Measurements from ENCODE around the gene SNX30.

The SNX30 gene

GRCh38 chr9:112900488-112900887 is 149.9 kb downstream of the SNX30 start:
- Histone ChIP-seq H2AFZ (ENCODE audit: low read length, unreplicated experiment) (no peak overlapping the region), H3K27ac (ENCODE audit: low read depth, low read length) (no peak overlapping the region), H3K79me2 (ENCODE audit: control insufficient read depth, insufficient read depth, low read length, unreplicated experiment) (no peaks in the 10 kb centered on the region), H3K36me3 (ENCODE audit: insufficient read depth, low read length) (no peaks in the 10 kb centered on the region), H3K4me3 (ENCODE audit: low read depth, low read length) (no peak overlapping the region), H3K4me1 (ENCODE audit: control insufficient read depth, insufficient read depth, low read length, unreplicated experiment) (no peaks in the 10 kb centered on the region), H3K27me3 (ENCODE audit: insufficient read depth, low read length) (no peaks in the 10 kb centered on the region)

- H3K4me1 ChIP-seq (ENCODE audit: control insufficient read depth, insufficient read depth, low read length, unreplicated experiment): no peaks in the 10 kb centered on the region
- H3K27me3 ChIP-seq (ENCODE audit: insufficient read depth, low read length): no peaks in the 10 kb centered on the region
- H3K27ac ChIP-seq (ENCODE audit: low read depth, low read length): no peak overlapping the region
- no peaks in the 10 kb centered on the region for H3K79me2 ChIP-seq (ENCODE audit: control insufficient read depth, insufficient read depth, low read length, unreplicated experiment)
- H3K36me3 ChIP-seq (ENCODE audit: insufficient read depth, low read length): no peaks in the 10 kb centered on the region
- H3K4me3 ChIP-seq (ENCODE audit: low read depth, low read length): no peak overlapping the region
- H2AFZ ChIP-seq (ENCODE audit: low read length, unreplicated experiment): no peak overlapping the region
These were observed 150.3 kb downstream of the SNX30 start for GRCh38 chr9:112900901-112901300.

- Histone ChIP-seq H3K27me3 (ENCODE audit: insufficient read depth, low read length) (peaks cover 29% of the 10 kb centered on the region), H3K79me2 (ENCODE audit: control insufficient read depth, insufficient read depth, low read length, unreplicated experiment) (no peaks in the 10 kb centered on the region), H3K27ac (ENCODE audit: low read depth, low read length) (no peak overlapping the region), H2AFZ (ENCODE audit: low read length, unreplicated experiment) (no peak overlapping the region), H3K36me3 (ENCODE audit: insufficient read depth, low read length) (no peaks in the 10 kb centered on the region), H3K4me1 (ENCODE audit: control insufficient read depth, insufficient read depth, low read length, unreplicated experiment) (no peaks in the 10 kb centered on the region), H3K4me3 (ENCODE audit: low read depth, low read length) (no peak overlapping the region)
These were observed 154.5 kb downstream of the SNX30 start for GRCh38 chr9:112905084-112905483.

- peaks cover 92% of the 10 kb centered on the region for H3K27me3 ChIP-seq (ENCODE audit: insufficient read depth, low read length)
- no peak overlapping the region for H2AFZ ChIP-seq (ENCODE audit: low read length, unreplicated experiment)
- no peaks in the 10 kb centered on the region for H3K36me3 ChIP-seq (ENCODE audit: insufficient read depth, low read length)
- no peak overlapping the region for H3K27ac ChIP-seq (ENCODE audit: low read depth, low read length)
- no peaks in the 10 kb centered on the region for H3K79me2 ChIP-seq (ENCODE audit: control insufficient read depth, insufficient read depth, low read length, unreplicated experiment)
- H3K4me3 ChIP-seq (ENCODE audit: low read depth, low read length): no peak overlapping the region
- no peaks in the 10 kb centered on the region for H3K4me1 ChIP-seq (ENCODE audit: control insufficient read depth, insufficient read depth, low read length, unreplicated experiment)
These were observed 161.2 kb downstream of the SNX30 start for GRCh38 chr9:112911736-112912135.

- H3K27ac ChIP-seq (ENCODE audit: low read depth, low read length): no peak overlapping the region
- H3K27me3 ChIP-seq (ENCODE audit: insufficient read depth, low read length): peaks cover 97% of the 10 kb centered on the region
- no peak overlapping the region for H3K4me3 ChIP-seq (ENCODE audit: low read depth, low read length)
- no peaks in the 10 kb centered on the region for H3K79me2 ChIP-seq (ENCODE audit: control insufficient read depth, insufficient read depth, low read length, unreplicated experiment)
- H3K36me3 ChIP-seq (ENCODE audit: insufficient read depth, low read length): no peaks in the 10 kb centered on the region
- no peak overlapping the region for H2AFZ ChIP-seq (ENCODE audit: low read length, unreplicated experiment)
- no peaks in the 10 kb centered on the region for H3K4me1 ChIP-seq (ENCODE audit: control insufficient read depth, insufficient read depth, low read length, unreplicated experiment)
These were observed 162.1 kb downstream of the SNX30 start for GRCh38 chr9:112912636-112913035.

GRCh38 chr9:112913326-112913725 is 162.8 kb downstream of the SNX30 start:
- no peak overlapping the region for H2AFZ ChIP-seq (ENCODE audit: low read length, unreplicated experiment)
- H3K27me3 ChIP-seq (ENCODE audit: insufficient read depth, low read length): peaks cover 97% of the 10 kb centered on the region
- no peaks in the 10 kb centered on the region for H3K36me3 ChIP-seq (ENCODE audit: insufficient read depth, low read length)
- H3K4me1 ChIP-seq (ENCODE audit: control insufficient read depth, insufficient read depth, low read length, unreplicated experiment): no peaks in the 10 kb centered on the region
- H3K79me2 ChIP-seq (ENCODE audit: control insufficient read depth, insufficient read depth, low read length, unreplicated experiment): no peaks in the 10 kb centered on the region
- no peak overlapping the region for H3K4me3 ChIP-seq (ENCODE audit: low read depth, low read length)
- H3K27ac ChIP-seq (ENCODE audit: low read depth, low read length): no peak overlapping the region

GRCh38 chr9:112914524-112914923 is 164.0 kb downstream of the SNX30 start:
- no peaks in the 10 kb centered on the region for H3K4me1 ChIP-seq (ENCODE audit: control insufficient read depth, insufficient read depth, low read length, unreplicated experiment)
- peaks cover 97% of the 10 kb centered on the region for H3K27me3 ChIP-seq (ENCODE audit: insufficient read depth, low read length)
- no peak overlapping the region for H3K4me3 ChIP-seq (ENCODE audit: low read depth, low read length)
- H3K79me2 ChIP-seq (ENCODE audit: control insufficient read depth, insufficient read depth, low read length, unreplicated experiment): no peaks in the 10 kb centered on the region
- no peak overlapping the region for H3K27ac ChIP-seq (ENCODE audit: low read depth, low read length)
- no peak overlapping the region for H2AFZ ChIP-seq (ENCODE audit: low read length, unreplicated experiment)
- H3K36me3 ChIP-seq (ENCODE audit: insufficient read depth, low read length): no peaks in the 10 kb centered on the region

- peaks cover 85% of the 10 kb centered on the region for H3K27me3 ChIP-seq (ENCODE audit: insufficient read depth, low read length)
- no peak overlapping the region for H2AFZ ChIP-seq (ENCODE audit: low read length, unreplicated experiment)
- no peaks in the 10 kb centered on the region for H3K79me2 ChIP-seq (ENCODE audit: control insufficient read depth, insufficient read depth, low read length, unreplicated experiment)
- peaks cover 3% of the 10 kb centered on the region for H3K4me1 ChIP-seq (ENCODE audit: control insufficient read depth, insufficient read depth, low read length, unreplicated experiment)
- H3K27ac ChIP-seq (ENCODE audit: low read depth, low read length): no peak overlapping the region
- H3K4me3 ChIP-seq (ENCODE audit: low read depth, low read length): no peak overlapping the region
- no peaks in the 10 kb centered on the region for H3K36me3 ChIP-seq (ENCODE audit: insufficient read depth, low read length)
These were observed 166.8 kb downstream of the SNX30 start for GRCh38 chr9:112917047-112917986.

- H3K4me1 ChIP-seq (ENCODE audit: control insufficient read depth, insufficient read depth, low read length, unreplicated experiment): peaks cover 3% of the 10 kb centered on the region
- no peak overlapping the region for H2AFZ ChIP-seq (ENCODE audit: low read length, unreplicated experiment)
- no peak overlapping the region for H3K27ac ChIP-seq (ENCODE audit: low read depth, low read length)
- peaks cover 78% of the 10 kb centered on the region for H3K27me3 ChIP-seq (ENCODE audit: insufficient read depth, low read length)
- H3K4me3 ChIP-seq (ENCODE audit: low read depth, low read length): no peak overlapping the region
- no peaks in the 10 kb centered on the region for H3K79me2 ChIP-seq (ENCODE audit: control insufficient read depth, insufficient read depth, low read length, unreplicated experiment)
- no peaks in the 10 kb centered on the region for H3K36me3 ChIP-seq (ENCODE audit: insufficient read depth, low read length)
These were observed 167.4 kb downstream of the SNX30 start for GRCh38 chr9:112917987-112918362.

- Histone ChIP-seq H3K27ac (ENCODE audit: low read depth, low read length) (no peak overlapping the region), H2AFZ (ENCODE audit: low read length, unreplicated experiment) (no peak overlapping the region), H3K79me2 (ENCODE audit: control insufficient read depth, insufficient read depth, low read length, unreplicated experiment) (no peaks in the 10 kb centered on the region), H3K4me1 (ENCODE audit: control insufficient read depth, insufficient read depth, low read length, unreplicated experiment) (peaks cover 3% of the 10 kb centered on the region), H3K27me3 (ENCODE audit: insufficient read depth, low read length) (peaks cover 46% of the 10 kb centered on the region), H3K4me3 (ENCODE audit: low read depth, low read length) (no peak overlapping the region), H3K36me3 (ENCODE audit: insufficient read depth, low read length) (no peaks in the 10 kb centered on the region)
These were observed 171.0 kb downstream of the SNX30 start for GRCh38 chr9:112921549-112921948.
